C4-2B (cell line): Measurements from ENCODE around the gene NXPE1.
"Not testable (repeated sequence)": the region's sequence is repeated elsewhere in the genome, so short reads cannot be mapped to it uniquely, and the experiment has no call there.

ENCODE experiments used
- H3K27ac ChIP-seq: fragments of 450-650 bp; 2 replicates; pipeline ENCODE4 v1.5.1; 2017
- CTCF ChIP-seq: fragments of 450-650 bp; conservative IDR thresholded peaks from 2 replicates; pipeline ENCODE4 v1.5.1; 2017; ENCODE audit warnings: mild to moderate bottlenecking
- ZFX ChIP-seq: fragments of 450-650 bp; IDR thresholded peaks from 2 replicates; pipeline ENCODE4 v1.6.1; 2017

Gene NXPE1

GRCh38 chr11:114559425-114560310, at the start of gene NXPE1:
Gene NXPE1, minus strand, starts transcription at chr11:114559881. Its CDS starts 8,680 bp downstream, at chr11:114551201.
- no peak for TF ChIP-seq CTCF
- no peak within 1 kb of the TSS for H3K27ac ChIP-seq

- TF ChIP-seq ZFX, result no peak
- TF ChIP-seq CTCF, result no peak
- no peak overlapping the region for H3K27ac ChIP-seq
Measured at GRCh38 chr11:114609429-114609828, 49.7 kb upstream of the NXPE1 start.

GRCh38 chr11:114608605-114609004, 48.9 kb upstream of the NXPE1 start:
- H3K27ac ChIP-seq, result not testable (repeated sequence)

GRCh38 chr11:114607753-114608459, 48.2 kb upstream of the NXPE1 start:
- no peak overlapping the region for H3K27ac ChIP-seq
- TF ChIP-seq CTCF (no peak), ZFX (no peak)

GRCh38 chr11:114606802-114607075, 47.1 kb upstream of the NXPE1 start:
- TF ChIP-seq CTCF, result peak; percentile 13; the same call in 1 of the 2 replicates
- not testable (repeated sequence) for H3K27ac ChIP-seq

GRCh38 chr11:114606003-114606801, 46.5 kb upstream of the NXPE1 start:
- H3K27ac ChIP-seq, result no peak overlapping the region
- TF ChIP-seq CTCF (peak; percentile 37), ZFX (no peak)

GRCh38 chr11:114605370-114605769, 45.7 kb upstream of the NXPE1 start:
- TF ChIP-seq ZFX (no peak), CTCF (no peak)
- H3K27ac ChIP-seq, result no peak overlapping the region
